Activated CD8-positive, alpha-beta memory T cell treated with anti-CD3 and anti-CD28 coated beads, Interleukin-2, amount 50 U/mL, for 4 hours (primary cell): ENCODE data around the gene AFF2.

Experiments
- DNase-seq: peaks from one replicate; pipeline ENCODE4 v3.0.0-alpha.2; 2020

The AFF2 gene

GRCh38 chrX:149036086-149036485 is 535.7 kb downstream of the AFF2 start:
- no peak for DNase-seq

- no peak for DNase-seq
These were observed 537.0 kb downstream of the AFF2 start for GRCh38 chrX:149037281-149037870.

GRCh38 chrX:149039057-149039456 is 538.6 kb downstream of the AFF2 start:
- no peak for DNase-seq

GRCh38 chrX:149040873-149041535 is 540.6 kb downstream of the AFF2 start:
- DNase-seq = no peak

- DNase-seq = no peak
These were observed 543.0 kb downstream of the AFF2 start for GRCh38 chrX:149043401-149043800.

GRCh38 chrX:149044471-149044870 is 544.1 kb downstream of the AFF2 start:
- DNase-seq = no peak

GRCh38 chrX:149045645-149046210 is 545.3 kb downstream of the AFF2 start:
- no peak for DNase-seq
